Endothelial cell (in vitro differentiated cells): ENCODE measurements around the gene TBC1D22A. TPM values are rescaled to one million over a fixed set of nuclear protein-coding genes. Genes with fewer than 3 reads are reported as not detected.

Experiments
- DNase-seq: peaks from one replicate; pipeline ENCODE4 v3.0.0; 2021; ENCODE audit warnings: low spot score
- H3K27ac Mint-ChIP-seq: one replicate; pipeline ENCODE4 v1.8.0; 2021; ENCODE audit warnings: mixed read lengths, inconsistent platforms; ENCODE audit not compliant: unreplicated experiment
- H3K27me3 Mint-ChIP-seq: one replicate; pipeline ENCODE4 v1.8.0; 2021; ENCODE audit warnings: mild to moderate bottlenecking, moderate library complexity, mixed read lengths, inconsistent platforms; ENCODE audit not compliant: unreplicated experiment
- H3K36me3 Mint-ChIP-seq: one replicate; pipeline ENCODE4 v1.8.0; 2021; ENCODE audit warnings: mild to moderate bottlenecking, low read depth, mixed read lengths, inconsistent platforms; ENCODE audit not compliant: unreplicated experiment
- H3K4me1 Mint-ChIP-seq: one replicate; pipeline ENCODE4 v1.8.0; 2021; ENCODE audit warnings: mild to moderate bottlenecking, mixed read lengths, inconsistent platforms; ENCODE audit not compliant: unreplicated experiment
- H3K4me3 Mint-ChIP-seq: one replicate; pipeline ENCODE4 v1.8.0; 2021; ENCODE audit warnings: mild to moderate bottlenecking, mixed read lengths, inconsistent platforms; ENCODE audit not compliant: unreplicated experiment
- H3K9me3 Mint-ChIP-seq: one replicate; pipeline ENCODE4 v1.8.0; 2021; ENCODE audit warnings: mixed read lengths, inconsistent platforms; ENCODE audit not compliant: unreplicated experiment
- total RNA-seq: library from RNA; stranded (reverse); fragmentation: NEBNext Ultra II Directional; extraction: Animal tissue kit (Norgen Biotek cat#: 25700); gene quantifications from one replicate; pipeline ENCODE4 v1.2.1, GENCODE V29; 2021; ENCODE audit not compliant: unreplicated experiment
- TF ChIP-seq, protein P1 (sequence below): fragments of 200-600 bp; sonication (generic); IDR thresholded peaks from one replicate; pipeline ENCODE4 v1.5.0; 2021; ENCODE audit warnings: antibody characterized with exemption; ENCODE audit not compliant: unreplicated experiment

Gene TBC1D22A
- total RNA-seq, 1 donor from 2014 or later, result 25.3 TPM

DNA sequence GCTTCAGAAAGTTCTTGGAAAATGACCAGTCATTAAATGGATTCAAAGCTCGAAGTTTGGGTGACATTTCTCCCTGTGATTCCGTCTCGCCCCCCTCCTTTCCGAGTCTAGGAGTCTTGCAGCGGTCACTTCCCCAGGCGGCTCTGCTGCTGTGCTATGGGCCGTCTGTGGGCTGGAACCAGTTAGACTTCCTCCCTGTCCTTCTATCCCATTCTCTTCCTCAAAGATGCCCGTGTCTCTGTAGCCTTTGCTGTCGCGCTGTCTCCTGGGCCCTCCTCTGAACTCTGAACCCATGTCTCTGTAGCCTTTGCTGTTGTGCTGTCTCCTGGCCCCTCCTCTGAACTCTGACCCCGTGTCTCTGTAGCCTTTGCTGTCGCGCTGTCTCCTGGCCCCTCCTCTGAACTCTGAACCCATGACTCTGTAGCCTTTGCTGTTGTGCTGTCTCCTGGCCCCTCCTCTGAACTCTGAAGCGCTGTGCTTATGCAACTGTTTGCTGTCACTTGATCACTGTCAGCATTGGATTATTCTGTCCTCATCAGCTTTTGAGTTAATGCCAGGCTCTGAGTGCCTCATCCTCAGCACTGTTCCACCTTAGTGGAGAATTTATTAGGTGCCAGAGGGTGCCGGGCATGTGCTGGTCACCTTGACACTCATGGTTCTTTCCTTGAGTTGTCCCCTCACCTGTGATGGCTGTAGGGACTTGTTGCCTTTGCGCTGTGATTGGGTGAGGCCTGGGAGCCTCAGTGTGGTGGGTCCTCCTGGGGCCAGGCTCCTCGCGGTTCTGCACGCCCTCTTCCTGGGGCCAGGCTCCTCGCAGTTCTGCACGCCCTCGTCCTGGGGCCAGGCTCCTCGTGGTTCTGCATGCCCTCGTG lies 173.3 kb downstream of the TBC1D22A start:
- Mint-ChIP-seq H3K27ac (no peak overlapping the region), H3K9me3 (no peaks in the 10 kb centered on the region)
- DNase-seq, result no peak

DNA sequence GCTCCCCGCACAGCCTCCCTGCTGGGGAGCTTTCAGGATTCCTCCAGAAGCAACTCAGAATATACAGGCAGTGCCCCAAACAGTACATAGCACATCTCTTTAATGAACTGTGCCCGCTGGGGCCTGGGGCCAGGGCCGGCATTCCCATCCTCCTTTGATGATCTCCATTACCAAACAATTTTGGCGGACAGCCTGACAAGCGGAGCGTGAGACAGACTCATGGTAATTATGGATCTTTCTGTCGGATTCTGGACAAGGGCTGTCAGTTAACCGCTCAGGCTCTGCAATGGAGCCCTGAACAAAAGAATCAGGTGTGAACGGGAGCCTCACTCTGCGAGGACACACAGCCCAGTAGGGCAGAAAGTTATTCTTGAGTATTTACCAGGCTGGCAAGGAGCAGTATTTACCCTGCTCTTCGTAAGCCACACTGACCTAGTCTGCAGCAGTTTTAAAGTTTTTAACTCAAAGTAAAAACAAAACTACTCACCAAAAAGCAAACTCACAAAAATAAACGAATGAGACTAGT lies 174.0 kb downstream of the TBC1D22A start:
- no peaks in the 10 kb centered on the region for H3K9me3 Mint-ChIP-seq
- H3K4me1 Mint-ChIP-seq, result peaks cover 30% of the 10 kb centered on the region
- DNase-seq, result no peak
- H3K36me3 Mint-ChIP-seq, result no peaks in the 10 kb centered on the region
- no peaks in the 10 kb centered on the region for H3K27me3 Mint-ChIP-seq
- no peak overlapping the region for H3K27ac Mint-ChIP-seq
- H3K4me3 Mint-ChIP-seq, result no peak overlapping the region
- TF ChIP-seq, protein P1, sequence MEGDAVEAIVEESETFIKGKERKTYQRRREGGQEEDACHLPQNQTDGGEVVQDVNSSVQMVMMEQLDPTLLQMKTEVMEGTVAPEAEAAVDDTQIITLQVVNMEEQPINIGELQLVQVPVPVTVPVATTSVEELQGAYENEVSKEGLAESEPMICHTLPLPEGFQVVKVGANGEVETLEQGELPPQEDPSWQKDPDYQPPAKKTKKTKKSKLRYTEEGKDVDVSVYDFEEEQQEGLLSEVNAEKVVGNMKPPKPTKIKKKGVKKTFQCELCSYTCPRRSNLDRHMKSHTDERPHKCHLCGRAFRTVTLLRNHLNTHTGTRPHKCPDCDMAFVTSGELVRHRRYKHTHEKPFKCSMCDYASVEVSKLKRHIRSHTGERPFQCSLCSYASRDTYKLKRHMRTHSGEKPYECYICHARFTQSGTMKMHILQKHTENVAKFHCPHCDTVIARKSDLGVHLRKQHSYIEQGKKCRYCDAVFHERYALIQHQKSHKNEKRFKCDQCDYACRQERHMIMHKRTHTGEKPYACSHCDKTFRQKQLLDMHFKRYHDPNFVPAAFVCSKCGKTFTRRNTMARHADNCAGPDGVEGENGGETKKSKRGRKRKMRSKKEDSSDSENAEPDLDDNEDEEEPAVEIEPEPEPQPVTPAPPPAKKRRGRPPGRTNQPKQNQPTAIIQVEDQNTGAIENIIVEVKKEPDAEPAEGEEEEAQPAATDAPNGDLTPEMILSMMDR, result no peak

More for the DNA sequence above, 173.3 kb downstream of the TBC1D22A start:
- Mint-ChIP-seq H3K36me3 (no peaks in the 10 kb centered on the region), H3K4me1 (peaks cover 33% of the 10 kb centered on the region), H3K4me3 (no peak overlapping the region), H3K27me3 (no peaks in the 10 kb centered on the region)
- TF ChIP-seq, protein P1, result no peak

DNA sequence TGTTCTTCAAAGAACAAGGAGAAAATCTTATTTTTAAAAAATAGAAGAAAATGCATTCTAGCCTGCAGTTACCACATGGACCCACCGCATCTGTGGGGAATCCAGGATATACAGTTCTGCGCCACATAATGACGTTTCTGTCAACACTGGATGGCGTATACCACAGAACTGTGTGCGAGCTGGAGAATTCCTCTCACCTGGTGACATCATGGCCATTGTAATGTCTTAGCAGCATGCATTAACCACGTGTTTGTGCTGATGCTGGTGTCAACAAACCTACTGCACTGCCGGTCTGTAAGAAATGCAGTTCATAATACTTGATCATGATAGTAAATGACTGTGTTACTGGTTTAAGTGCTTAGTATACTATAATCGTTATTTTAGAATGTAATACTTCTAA lies 174.7 kb downstream of the TBC1D22A start:
- no peak overlapping the region for H3K4me3 Mint-ChIP-seq
- H3K4me1 Mint-ChIP-seq, result peaks cover 23% of the 10 kb centered on the region
- H3K9me3 Mint-ChIP-seq, result no peaks in the 10 kb centered on the region
- no peaks in the 10 kb centered on the region for H3K36me3 Mint-ChIP-seq
- no peak for DNase-seq
- no peak overlapping the region for H3K27ac Mint-ChIP-seq
- TF ChIP-seq, protein P1, result no peak
- H3K27me3 Mint-ChIP-seq, result no peaks in the 10 kb centered on the region

DNA sequence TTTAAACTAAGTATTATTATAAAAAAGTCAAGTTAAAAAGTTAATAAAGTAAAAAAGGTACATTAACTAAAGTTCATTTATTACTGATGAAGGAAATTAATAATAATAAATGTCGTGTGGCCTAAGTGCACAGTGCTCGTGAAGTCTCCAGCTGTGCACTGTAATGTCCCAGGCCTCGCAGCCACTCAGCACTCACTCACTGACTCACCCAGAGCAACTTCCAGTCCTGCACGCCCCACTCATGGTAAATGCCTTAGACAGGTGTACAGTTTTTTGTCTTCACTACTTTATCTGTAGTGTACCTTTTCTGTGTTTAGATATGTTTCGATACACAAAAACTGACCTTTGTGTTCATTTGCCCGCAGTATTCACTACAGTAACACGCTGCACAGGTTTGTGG lies 175.5 kb downstream of the TBC1D22A start:
- Mint-ChIP-seq H3K9me3 (no peaks in the 10 kb centered on the region), H3K36me3 (no peaks in the 10 kb centered on the region), H3K4me3 (no peak overlapping the region), H3K27ac (no peak overlapping the region), H3K4me1 (peaks cover 25% of the 10 kb centered on the region), H3K27me3 (no peaks in the 10 kb centered on the region)
- TF ChIP-seq, protein P1, result no peak
- no peak for DNase-seq
